Measurements from ENCODE around the gene ANGPTL4. TPM values are rescaled to one million over a fixed set of nuclear protein-coding genes. Genes with fewer than 3 reads are reported as not detected.

ANGPTL4 gene
- total and polyA plus RNA-seq, 2 of the 13 experiments (the other 11 are each of a cell fraction or from before 2014, with no cell fraction given), result 0.80 to 21.7 TPM

GRCh38 chr19:8412783-8413628 lies 49.1 kb downstream of the ANGPTL4 start, which contains the start of gene MARCHF2 (continued):
- TF ChIP-seq ZNF800 (CRISPR knock-in tag; IDR thresholded peaks at IDR 0.05) (no peak), TCF7 (IDR thresholded peaks at IDR 0.05; ENCODE audit: low read depth) (no peak), ZNF788 (CRISPR knock-in tag; IDR thresholded peaks at IDR 0.05; ENCODE audit: borderline replicate concordance) (peak; percentile 49; the same call in 1 of the 2 replicates), FOXM1 (CRISPR knock-in tag; IDR thresholded peaks at IDR 0.05) (no peak), PCBP2 (optimal IDR thresholded peaks at IDR 0.05; ENCODE audit: low read depth, low read length, poor library complexity, severe bottlenecking) (no peak), AHDC1 (CRISPR knock-in tag; IDR thresholded peaks at IDR 0.05; ENCODE audit: borderline replicate concordance) (no peak), HDAC1 (CRISPR knock-in tag; IDR thresholded peaks at IDR 0.05) (no peak; the same call in 1 of the 2 replicates), ZMYM2 (CRISPR knock-in tag; IDR thresholded peaks at IDR 0.05) (no peak), SKI (IDR thresholded peaks at IDR 0.05; ENCODE audit: partially characterized antibody) (no peak), GATAD2A (CRISPR knock-in tag; IDR thresholded peaks at IDR 0.05) (no peak), GZF1 (CRISPR knock-in tag; IDR thresholded peaks at IDR 0.05) (no peak), ZNF101 (CRISPR knock-in tag; IDR thresholded peaks at IDR 0.05; ENCODE audit: borderline replicate concordance, low read depth) (no peak), ZNF607 (CRISPR knock-in tag; IDR thresholded peaks at IDR 0.05; ENCODE audit: borderline replicate concordance) (no peak), SAP130 (CRISPR knock-in tag; IDR thresholded peaks at IDR 0.05; ENCODE audit: low read depth) (peak; percentile 77; the same call in 1 of the 2 replicates), ZNF878 (CRISPR knock-in tag; IDR thresholded peaks at IDR 0.05) (no peak), ZFP37 (CRISPR knock-in tag; IDR thresholded peaks at IDR 0.05; ENCODE audit: borderline replicate concordance) (no peak)
- TF ChIP-seq, protein P1, sequence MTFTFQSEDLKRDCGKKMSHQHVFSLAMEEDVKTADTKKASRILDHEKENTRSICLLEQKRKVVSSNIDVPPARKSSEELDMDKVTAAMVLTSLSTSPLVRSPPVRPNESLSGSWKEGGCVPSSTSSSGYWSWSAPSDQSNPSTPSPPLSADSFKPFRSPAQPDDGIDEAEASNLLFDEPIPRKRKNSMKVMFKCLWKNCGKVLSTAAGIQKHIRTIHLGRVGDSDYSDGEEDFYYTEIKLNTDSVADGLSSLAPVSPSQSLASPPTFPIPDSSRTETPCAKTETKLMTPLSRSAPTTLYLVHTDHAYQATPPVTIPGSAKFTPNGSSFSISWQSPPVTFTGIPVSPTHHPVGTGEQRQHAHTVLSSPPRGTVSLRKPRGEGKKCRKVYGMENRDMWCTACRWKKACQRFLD (CRISPR knock-in tag; IDR thresholded peaks at IDR 0.05; ENCODE audit: borderline replicate concordance), result no peak
- TF ChIP-seq, protein P2, sequence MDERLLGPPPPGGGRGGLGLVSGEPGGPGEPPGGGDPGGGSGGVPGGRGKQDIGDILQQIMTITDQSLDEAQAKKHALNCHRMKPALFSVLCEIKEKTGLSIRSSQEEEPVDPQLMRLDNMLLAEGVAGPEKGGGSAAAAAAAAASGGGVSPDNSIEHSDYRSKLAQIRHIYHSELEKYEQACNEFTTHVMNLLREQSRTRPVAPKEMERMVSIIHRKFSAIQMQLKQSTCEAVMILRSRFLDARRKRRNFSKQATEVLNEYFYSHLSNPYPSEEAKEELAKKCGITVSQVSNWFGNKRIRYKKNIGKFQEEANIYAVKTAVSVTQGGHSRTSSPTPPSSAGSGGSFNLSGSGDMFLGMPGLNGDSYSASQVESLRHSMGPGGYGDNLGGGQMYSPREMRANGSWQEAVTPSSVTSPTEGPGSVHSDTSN (CRISPR knock-in tag; IDR thresholded peaks at IDR 0.05), result peak; percentile 81
